GM19372 (cell line): ENCODE results near the gene GNGT1.

Experiments
- ATAC-seq: cut with Tn5 transposase; IDR thresholded peaks from one replicate; pipeline ENCODE4 v1.9.1; 2021; ENCODE audit warnings: mild to moderate bottlenecking, low read depth, moderate library complexity; ENCODE audit not compliant: unreplicated experiment

Gene GNGT1

GRCh38 chr7:93906267-93906666, at the start of gene GNGT1:
Gene GNGT1 (plus strand): TSS chr7:93906567. CDS start chr7:93906747, 180 bp downstream.
- ATAC-seq: no peak

DNA sequence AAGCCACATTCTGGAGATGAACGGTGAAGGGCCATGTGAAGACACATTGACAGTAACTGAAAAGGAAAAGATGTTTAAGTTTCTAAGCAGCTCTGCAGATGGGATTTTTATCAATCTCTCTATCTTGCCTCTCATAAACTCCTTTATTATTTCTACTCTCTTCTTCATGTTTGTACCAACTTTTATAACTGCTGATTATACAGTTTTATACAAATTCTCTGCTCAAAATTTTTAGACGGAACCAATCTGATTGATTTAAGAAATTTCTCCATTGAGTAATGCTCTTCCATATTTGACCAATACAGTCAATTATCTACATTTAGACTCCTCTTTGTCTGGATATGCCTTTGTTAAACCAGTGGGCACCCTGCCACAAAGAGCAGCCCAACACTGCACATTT, 47.5 kb upstream of the GNGT1 start:
- no peak for ATAC-seq

GRCh38 chr7:93860261-93860660, 46.1 kb upstream of the GNGT1 start:
- no peak for ATAC-seq

- no peak for ATAC-seq
Observed at GRCh38 chr7:93861325-93861949, 44.9 kb upstream of the GNGT1 start.

DNA sequence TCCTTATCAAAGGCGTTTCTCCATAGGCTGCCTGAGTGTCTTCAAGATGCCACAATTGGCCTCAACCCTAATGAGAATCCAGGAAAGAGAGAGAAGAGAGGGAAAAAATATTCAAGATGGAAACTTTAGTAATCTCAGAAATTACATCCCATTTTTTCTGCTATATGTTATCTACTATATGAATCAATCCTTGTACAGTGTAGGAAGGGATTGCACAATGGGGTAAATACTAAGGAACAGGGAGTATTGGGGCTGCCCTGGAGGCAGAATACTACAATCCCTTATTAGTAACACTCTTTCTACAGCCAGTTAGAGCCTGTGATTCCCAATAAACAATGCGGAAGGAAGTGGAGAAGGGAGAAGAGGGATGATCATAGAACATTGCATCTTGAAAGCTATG, 43.7 kb upstream of the GNGT1 start:
- no peak for ATAC-seq

GRCh38 chr7:93866886-93867285, 39.5 kb upstream of the GNGT1 start:
- no peak for ATAC-seq

- no peak for ATAC-seq
Observed at GRCh38 chr7:93873998-93874574, 32.3 kb upstream of the GNGT1 start.

GRCh38 chr7:93877742-93878141, 28.6 kb upstream of the GNGT1 start:
- ATAC-seq: no peak

- no peak for ATAC-seq
Observed at GRCh38 chr7:93879356-93879755, 27.0 kb upstream of the GNGT1 start.

DNA sequence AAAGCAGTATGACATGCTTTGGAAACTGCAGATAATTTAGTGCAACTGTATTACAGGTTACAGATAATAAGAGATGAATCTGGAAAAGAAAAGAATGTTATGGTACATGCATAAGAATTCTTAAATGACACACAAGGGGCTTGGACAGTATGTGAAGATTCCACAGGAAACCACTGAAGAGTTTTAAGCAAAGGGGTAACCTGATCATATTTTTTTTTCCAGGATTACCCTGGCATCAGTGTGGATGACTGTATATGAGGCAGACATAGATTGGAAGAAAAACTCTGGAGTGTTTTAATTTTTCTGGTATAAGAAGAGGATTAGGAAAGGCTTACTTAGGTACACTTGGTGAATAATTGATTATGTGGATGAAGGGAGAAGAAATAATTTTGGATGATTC, 23.9 kb upstream of the GNGT1 start:
- no peak for ATAC-seq

- no peak for ATAC-seq
Observed at GRCh38 chr7:93883078-93883916, 23.1 kb upstream of the GNGT1 start.

- ATAC-seq: no peak
Observed at GRCh38 chr7:93883917-93884345, 22.4 kb upstream of the GNGT1 start.

DNA sequence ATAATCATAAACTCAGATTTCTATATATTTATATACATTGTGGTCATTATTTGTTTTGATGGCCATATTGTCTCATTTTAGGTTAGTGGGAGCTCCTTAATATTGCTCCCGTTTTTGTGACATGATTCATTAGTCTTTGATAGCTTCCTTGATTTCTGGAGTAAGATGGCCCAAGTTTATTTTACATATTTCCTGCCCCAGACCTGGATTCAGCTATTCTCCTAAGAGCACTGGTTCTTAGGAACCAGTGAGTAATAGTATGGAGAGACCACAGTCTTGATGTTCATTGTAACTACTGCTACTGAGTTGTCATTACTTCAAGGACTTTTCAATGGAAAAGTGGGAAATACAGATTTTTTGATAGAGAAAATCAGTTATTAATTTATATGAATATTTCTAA, 21.8 kb upstream of the GNGT1 start:
- ATAC-seq: no peak

DNA sequence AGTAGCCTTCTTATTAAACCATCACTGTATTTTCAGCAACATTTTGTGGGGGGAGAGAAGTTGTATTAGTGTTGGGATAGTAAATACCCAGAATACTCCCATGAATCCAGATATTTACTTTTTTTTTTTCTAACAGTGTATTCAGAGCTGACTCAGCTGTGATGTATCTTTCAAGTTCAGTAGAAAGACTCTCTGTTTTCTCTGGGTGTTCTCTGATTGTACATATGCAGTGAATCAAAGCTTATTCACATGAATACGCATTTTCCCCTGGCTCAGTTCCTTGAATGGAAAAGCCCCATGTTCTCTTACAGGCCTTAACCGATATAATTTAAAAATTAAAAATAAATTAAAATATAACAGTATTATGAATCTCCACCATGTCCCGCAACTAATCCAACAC, 17.1 kb upstream of the GNGT1 start:
- no peak for ATAC-seq

DNA sequence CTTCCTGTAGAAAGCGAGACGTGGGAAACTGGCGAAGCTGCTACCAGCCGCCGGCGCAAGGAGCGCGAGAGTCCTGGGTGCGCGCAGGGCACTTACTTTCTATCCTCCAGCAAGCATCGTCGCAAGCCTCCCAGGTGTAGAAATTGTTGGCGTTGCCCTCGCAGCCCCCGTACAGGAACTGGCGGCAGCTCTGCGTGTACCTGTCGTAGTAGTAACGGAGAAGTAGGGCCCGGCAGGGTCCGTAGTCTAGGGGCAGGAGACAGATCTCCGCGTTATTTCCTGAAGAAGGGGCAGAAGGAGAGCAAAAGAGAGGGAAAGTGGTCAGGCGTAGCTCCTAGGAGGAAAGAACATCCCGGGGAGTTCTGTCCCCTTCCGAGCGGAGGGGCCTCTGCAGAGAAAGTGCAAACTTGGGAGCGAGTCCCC, 16.3 kb upstream of the GNGT1 start:
- peak; percentile 65 for ATAC-seq

- peak; percentile 51 for ATAC-seq
Observed at GRCh38 chr7:93890464-93891068, 15.8 kb upstream of the GNGT1 start, which contains the start of gene TFPI2. Gene TFPI2 (minus strand): TSS chr7:93890753. CDS start chr7:93890678, 75 bp downstream.

GRCh38 chr7:93894426-93894825, 11.9 kb upstream of the GNGT1 start:
- no peak for ATAC-seq

DNA sequence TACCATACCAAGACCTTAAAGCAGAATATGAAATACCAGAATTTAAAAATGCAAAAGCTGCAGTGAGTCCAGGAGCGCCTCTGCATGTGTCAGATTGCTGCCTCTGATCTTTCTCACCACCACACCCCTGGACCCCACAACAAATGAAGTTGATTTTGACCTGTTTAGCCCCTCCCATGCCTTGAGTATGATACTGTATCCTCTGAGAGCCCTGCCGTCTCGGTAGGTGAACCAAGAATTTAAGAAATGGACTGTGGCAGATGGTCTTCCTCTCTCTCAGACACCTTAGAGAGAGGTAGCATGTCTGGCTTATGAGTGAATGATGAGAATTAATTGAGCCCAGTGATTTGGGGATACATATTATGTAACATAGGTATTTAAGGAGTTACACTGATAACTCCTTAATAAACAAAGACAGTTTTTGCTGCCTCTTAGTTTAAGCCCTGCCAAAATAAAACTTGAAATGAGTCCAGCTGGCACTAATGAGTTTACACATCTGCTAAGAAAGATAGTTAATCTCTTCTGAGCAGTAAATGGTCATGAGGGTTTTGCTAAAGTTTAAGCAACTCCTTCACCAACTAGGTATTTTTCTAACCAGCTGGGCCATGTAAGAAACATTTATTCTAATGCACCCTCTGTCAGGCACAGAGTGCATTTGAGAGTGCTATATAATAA, 11.3 kb upstream of the GNGT1 start:
- ATAC-seq: no peak

DNA sequence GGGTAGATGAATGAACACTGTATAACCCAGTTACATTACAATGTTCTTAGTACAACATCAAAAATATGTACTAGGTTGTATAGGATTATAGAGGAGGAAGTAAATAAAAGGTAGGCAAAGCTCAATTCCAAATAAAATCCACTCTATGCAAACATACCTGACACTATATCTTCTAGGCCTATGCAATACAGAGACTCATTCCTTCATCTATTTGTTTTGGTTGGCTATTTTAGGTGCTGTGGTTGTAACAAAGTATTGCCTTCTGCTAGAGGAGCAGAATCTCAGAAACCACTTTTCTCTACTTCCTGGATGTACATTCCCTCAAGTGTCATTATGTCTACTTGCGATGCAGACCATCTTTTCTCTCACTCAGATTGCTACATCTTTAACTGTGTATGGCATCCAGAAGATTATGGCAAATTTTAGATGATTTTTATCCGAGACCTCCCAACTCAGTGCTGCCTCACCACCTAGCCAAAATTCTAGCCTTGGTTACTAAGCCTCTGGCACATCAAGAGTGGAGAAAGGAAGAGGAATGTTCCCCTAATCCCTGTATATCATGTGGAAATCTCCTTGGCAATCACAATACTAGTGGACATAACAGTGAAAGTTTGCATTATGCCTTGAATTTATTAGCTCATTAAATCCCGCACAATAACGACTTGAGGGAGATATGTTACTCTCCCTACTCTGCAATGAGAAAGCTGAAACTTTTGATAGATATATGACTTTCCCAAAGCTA, 10.3 kb upstream of the GNGT1 start:
- no peak for ATAC-seq

DNA sequence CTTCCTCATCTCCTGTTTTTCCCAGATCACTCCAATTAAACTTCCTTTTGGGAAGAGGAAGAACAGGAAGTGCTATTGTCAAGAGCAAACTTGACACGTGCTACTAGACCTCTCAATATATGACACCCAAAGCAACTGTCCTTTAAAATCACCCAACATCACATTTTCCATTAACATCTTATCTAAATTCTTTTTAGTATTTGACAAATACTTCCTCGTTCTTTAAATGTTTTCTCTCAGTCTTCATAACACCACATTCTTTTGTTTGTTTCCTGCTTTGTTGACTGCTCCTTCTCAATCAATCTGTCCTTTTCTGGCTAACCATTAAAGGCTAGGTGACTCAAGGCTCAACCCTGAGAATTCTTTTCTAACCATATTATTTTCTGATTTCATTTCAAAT, 8.7 kb upstream of the GNGT1 start:
- ATAC-seq: no peak
